Breast epithelium (tissue), 4 donors: ENCODE data around the gene ELL. TPM values are rescaled to one million over a fixed set of nuclear protein-coding genes. Genes with fewer than 3 reads are reported as not detected.

Source experiments
- DNase-seq, 2 donors: peaks; one replicate each; pipeline ENCODE4 v3.0.0-alpha.2; 2019; ENCODE audit warnings: low spot score in 2 of 2
- H3K27ac ChIP-seq, 2 donors: fragments of 200-600 bp; sonication (generic) in 1 of 2; one replicate each; pipeline ENCODE4 v1.5.1; 2016 to 2019; ENCODE audit warnings: mild to moderate bottlenecking in 1 of 2
- H3K27me3 ChIP-seq, 2 donors: fragments of 200-600 bp; sonication (generic) in 1 of 2; one replicate each; pipeline versions ENCODE4 v1.5.1 to v1.6.0; 2017 to 2019; ENCODE audit warnings: control low read depth in 1 of 2, mild to moderate bottlenecking in 1 of 2
- H3K36me3 ChIP-seq: fragments of 200-600 bp; one replicate; pipeline ENCODE4 v1.5.1; 2019
- H3K4me1 ChIP-seq, 2 donors: fragments of 200-600 bp; sonication (generic); one replicate each; pipeline ENCODE4 v1.5.1; 2016 to 2019; ENCODE audit warnings: control low read depth in 1 of 2
- H3K4me3 ChIP-seq, 3 donors: fragments of 200-600 bp; sonication (generic); 1 replicate in 2 of 3; 2 replicates in 1 of 3; pipeline ENCODE4 v1.5.1; 2016 to 2019; ENCODE audit warnings: mild to moderate bottlenecking in 3 of 3, moderate library complexity in 2 of 3
- H3K9me3 ChIP-seq, 2 donors: fragments of 200-600 bp; sonication (generic) in 1 of 2; one replicate each; pipeline ENCODE4 v1.5.1; 2016 to 2019; ENCODE audit warnings: control low read depth in 1 of 2
- CTCF ChIP-seq, 3 donors: fragments of 450-650 bp; IDR thresholded peaks; one replicate each; pipeline ENCODE4 v1.5.1; 2016 to 2017; ENCODE audit warnings: antibody characterized with exemption in 3 of 3, mild to moderate bottlenecking in 3 of 3, moderate library complexity in 3 of 3
- POLR2A ChIP-seq: fragments of 450-650 bp; IDR thresholded peaks from one replicate; pipeline ENCODE4 v1.6.1; 2016; ENCODE audit warnings: antibody characterized with exemption, mild to moderate bottlenecking, moderate library complexity
- POLR2AphosphoS5 ChIP-seq, 3 donors: sonication (generic); formaldehyde crosslinking; IDR thresholded peaks; one replicate each; pipeline ENCODE4 v1.6.1; 2017; ENCODE audit warnings: antibody characterized with exemption in 3 of 3
- intact Hi-C: fragments of 100-400 bp; cut with DNase I; formaldehyde crosslinking; loops from one replicate; pipeline ENCODE4 v1.15.1; 2023; ENCODE audit warnings: low total_unique reads
- total RNA-seq, 3 donors: library from RNA; depleted of rRNA; stranded (reverse); fragments of >200 nt; gene quantifications; one replicate each; pipeline ENCODE4 v1.1.0, GENCODE V29; 2016

The ELL gene
- total RNA-seq, 3 donors from 2014 or later = 13.0 to 22.3 (median 15.7) TPM

DNA sequence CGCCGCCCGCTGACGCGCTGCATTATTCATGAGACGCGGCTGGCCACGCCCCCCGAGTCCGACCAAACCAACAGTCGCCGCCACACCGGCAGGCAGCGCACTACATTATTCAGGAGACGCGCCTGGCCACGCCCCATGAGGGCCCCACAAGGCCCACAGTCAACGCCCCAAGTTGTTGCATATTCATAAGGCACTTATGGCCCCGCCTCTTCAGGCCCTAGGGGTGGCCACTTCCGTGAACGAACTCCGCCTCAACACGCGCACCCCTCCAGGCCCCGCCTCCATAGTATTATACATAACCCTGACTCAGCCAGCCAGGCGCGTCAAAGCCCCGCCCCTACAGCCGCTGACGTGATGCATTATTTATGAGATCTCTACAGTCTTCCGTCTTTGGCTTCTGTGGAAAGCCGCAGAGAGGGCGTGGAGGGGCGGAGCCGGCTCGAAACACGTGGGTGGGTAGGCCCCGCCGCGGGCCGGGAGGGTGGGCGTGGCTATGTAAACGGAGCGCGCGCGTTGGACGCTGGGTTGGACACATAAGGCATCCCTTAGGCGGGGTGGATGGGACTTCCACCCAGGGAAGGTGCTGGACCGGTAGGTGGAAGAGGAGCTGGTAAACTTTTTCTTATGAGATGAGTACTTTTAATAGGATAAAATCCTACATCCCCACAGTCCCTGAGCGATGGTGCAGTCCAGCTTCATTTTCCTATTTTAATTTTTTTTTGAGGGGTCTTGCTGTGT lies 423 bp upstream of the ELL start:
- intact Hi-C loops = no loop called here
- TF ChIP-seq POLR2AphosphoS5 (IDR thresholded peaks at IDR 0.05) (peak; percentile 1 to 32 (median 28)), POLR2A (no peak), CTCF (IDR thresholded peaks at IDR 0.05) (peak in 2 of 3 donors; percentile 2 to 3)
- Histone ChIP-seq H3K9me3 (no peaks in the 10 kb centered on the region), H3K27me3 (no peaks in the 10 kb centered on the region), H3K27ac (peak overlapping the region; percentile 99 to 100), H3K36me3 (no peaks in the 10 kb centered on the region), H3K4me1 (no peaks in the 10 kb centered on the region), H3K4me3 (peak overlapping the region; percentile 99 to 100 (median 99))
- peak; percentile 100 for DNase-seq

GRCh38 chr19:18520848-18521691 lies 800 bp downstream of the ELL start:
- intact Hi-C loops = no loop called here
- TF ChIP-seq POLR2AphosphoS5 (IDR thresholded peaks at IDR 0.05) (peak in 1 of 3 donors; percentile 16), POLR2A (no peak), CTCF (IDR thresholded peaks at IDR 0.05) (no peak)

GRCh38 chr19:18519962-18520847 lies 1.7 kb downstream of the ELL start:
- peak overlapping the region; percentile 99 to 100 (median 99) for H3K4me3 ChIP-seq
- no peaks in the 10 kb centered on the region for H3K36me3 ChIP-seq
- TF ChIP-seq POLR2AphosphoS5 (IDR thresholded peaks at IDR 0.05) (peak; percentile 45 to 55 (median 53)), CTCF (IDR thresholded peaks at IDR 0.05) (peak; percentile 76 to 90 (median 81)), POLR2A (no peak)
- peak; percentile 83 to 87 for DNase-seq
- H3K27me3 ChIP-seq = no peaks in the 10 kb centered on the region
- H3K4me1 ChIP-seq = no peaks in the 10 kb centered on the region
- H3K27ac ChIP-seq = peak overlapping the region; percentile 99 to 100
- intact Hi-C loops = no loop called here
- H3K9me3 ChIP-seq = no peaks in the 10 kb centered on the region

More at GRCh38 chr19:18520848-18521691, 800 bp downstream of the ELL start:
- H3K4me1 ChIP-seq = no peaks in the 10 kb centered on the region
- DNase-seq = no peak
- peak overlapping the region; percentile 99 to 100 (median 99) for H3K4me3 ChIP-seq
- H3K9me3 ChIP-seq = no peaks in the 10 kb centered on the region
- H3K36me3 ChIP-seq = no peaks in the 10 kb centered on the region
- no peaks in the 10 kb centered on the region for H3K27me3 ChIP-seq
- H3K27ac ChIP-seq = peak overlapping the region; percentile 99 to 100

GRCh38 chr19:18518639-18519038 lies 3.2 kb downstream of the ELL start:
- no peak for DNase-seq
- intact Hi-C loops = no loop called here
- H3K27me3 ChIP-seq = no peaks in the 10 kb centered on the region
- no peaks in the 10 kb centered on the region for H3K4me1 ChIP-seq
- no peaks in the 10 kb centered on the region for H3K36me3 ChIP-seq
- peak overlapping the region; percentile 26 to 100 for H3K27ac ChIP-seq
- TF ChIP-seq CTCF (IDR thresholded peaks at IDR 0.05) (no peak), POLR2A (no peak), POLR2AphosphoS5 (IDR thresholded peaks at IDR 0.05) (no peak)
- no peak overlapping the region for H3K4me3 ChIP-seq
- H3K9me3 ChIP-seq = no peaks in the 10 kb centered on the region
